Measurements from ENCODE around the gene LARP1. TPM values are rescaled to one million over a fixed set of nuclear protein-coding genes. Genes with fewer than 3 reads are reported as not detected.

Gene LARP1
- total RNA-seq, 1 experiment from 2014 or later, result 290 TPM

GRCh38 chr5:154756868-154757813 lies 2.0 kb downstream of the LARP1 start:
- H3K9me3 ChIP-seq (ENCODE audit: insufficient read depth, low read depth), result no peaks in the 10 kb centered on the region
- TF ChIP-seq EZH2 (IDR thresholded peaks at IDR 0.05; ENCODE audit: low read depth) (no peak), CTCF (conservative IDR thresholded peaks at IDR 0.05) (no peak)
- no peaks in the 10 kb centered on the region for H3K27me3 ChIP-seq (ENCODE audit: insufficient read depth, low read depth)
- ChIA-PET CTCF (no interaction called here), POLR2A (ENCODE audit: unreplicated experiment) (interaction anchor here (0.6 kb wide), 1 partner anchor 43 kb away, joined by 4 read pairs; no protein-coding TSS in a partner anchor)
- no TSS peak for BruUV-seq (replicated peaks)
- peaks cover 53% of the 10 kb centered on the region for H4K20me1 ChIP-seq (ENCODE audit: insufficient read depth)
- DNase-seq, result peak; percentile 34 to 50
- peak overlapping the region; percentile 75 for H3K27ac ChIP-seq
- no peak overlapping the region for H2AFZ ChIP-seq
- peak overlapping the region; percentile 77 for H3K4me3 ChIP-seq
- H3K9me2 ChIP-seq (ENCODE audit: insufficient read depth), result no peaks in the 10 kb centered on the region
- 0 out of 2 replicates have a peak, but pooled peaks cover 5% of the 10 kb centered on the region for H3F3A ChIP-seq (ENCODE audit: insufficient read depth, low read depth)
- H3K4me1 ChIP-seq (replicated peaks; ENCODE audit: insufficient read depth), result peaks cover 53% of the 10 kb centered on the region
- peak overlapping the region; percentile 90 for H3K4me2 ChIP-seq
- H3K79me2 ChIP-seq (ENCODE audit: low read depth), result peaks cover 80% of the 10 kb centered on the region
- no peaks in the 10 kb centered on the region for H3K36me3 ChIP-seq (ENCODE audit: low read depth)
- intact Hi-C loops (cut with micrococcal nuclease; ENCODE audit: unreplicated experiment), result loop anchor here (5.0 kb wide), 1 partner anchor 310 kb away; the partner anchor contains the start of gene SAP30L

- Histone ChIP-seq H3K4me2 (peak overlapping the region; percentile 94), H3K27me3 (ENCODE audit: insufficient read depth, low read depth) (no peaks in the 10 kb centered on the region), H3K36me3 (ENCODE audit: low read depth) (0 out of 2 replicates have a peak, but pooled peaks cover 3% of the 10 kb centered on the region), H3K79me2 (ENCODE audit: low read depth) (peaks cover 88% of the 10 kb centered on the region), H4K20me1 (ENCODE audit: insufficient read depth) (peaks cover 61% of the 10 kb centered on the region), H3F3A (ENCODE audit: insufficient read depth, low read depth) (0 out of 2 replicates have a peak, but pooled peaks cover 5% of the 10 kb centered on the region), H3K27ac (0 out of 2 replicates have a peak overlapping the region, but pooled peaks have one; percentile 3), H3K9me2 (ENCODE audit: insufficient read depth) (no peaks in the 10 kb centered on the region), H2AFZ (no peak overlapping the region), H3K4me3 (peak overlapping the region; percentile 46), H3K4me1 (replicated peaks; ENCODE audit: insufficient read depth) (peaks cover 53% of the 10 kb centered on the region), H3K9me3 (ENCODE audit: insufficient read depth, low read depth) (no peaks in the 10 kb centered on the region)
- no peak for TF ChIP-seq CTCF (conservative IDR thresholded peaks at IDR 0.05)
- TF ChIP-seq EZH2 (IDR thresholded peaks at IDR 0.05; ENCODE audit: low read depth), result no peak
- POLR2A ChIA-PET (ENCODE audit: unreplicated experiment), result interaction anchor here (0.6 kb wide), 1 partner anchor 44 kb away, joined by 5 read pairs; no protein-coding TSS in a partner anchor
- BruUV-seq (replicated peaks), result no TSS peak
- DNase-seq, result peak in 1 of 2 experiments; percentile 81
- CTCF ChIA-PET, result no interaction called here
- intact Hi-C loops (cut with micrococcal nuclease; ENCODE audit: unreplicated experiment), result loop anchor here (5.0 kb wide), 1 partner anchor 311 kb away; the partner anchor contains the start of gene SAP30L
Observed at GRCh38 chr5:154757814-154758406, 2.7 kb downstream of the LARP1 start.

- intact Hi-C loops (cut with micrococcal nuclease; ENCODE audit: unreplicated experiment), result loop anchor here (5.0 kb wide), 1 partner anchor 311 kb away; the partner anchor contains the start of gene SAP30L
- Histone ChIP-seq H3K27me3 (ENCODE audit: insufficient read depth, low read depth) (no peaks in the 10 kb centered on the region), H3K79me2 (ENCODE audit: low read depth) (peaks cover 89% of the 10 kb centered on the region), H3K9me2 (ENCODE audit: insufficient read depth) (no peaks in the 10 kb centered on the region), H4K20me1 (ENCODE audit: insufficient read depth) (peaks cover 66% of the 10 kb centered on the region), H2AFZ (no peak overlapping the region), H3K9me3 (ENCODE audit: insufficient read depth, low read depth) (no peaks in the 10 kb centered on the region), H3K36me3 (ENCODE audit: low read depth) (0 out of 2 replicates have a peak, but pooled peaks cover 5% of the 10 kb centered on the region), H3K27ac (0 out of 2 replicates have a peak overlapping the region, but pooled peaks have one; percentile 3), H3K4me3 (peak overlapping the region; percentile 46), H3K4me2 (peak overlapping the region; percentile 94), H3F3A (ENCODE audit: insufficient read depth, low read depth) (0 out of 2 replicates have a peak, but pooled peaks cover 5% of the 10 kb centered on the region), H3K4me1 (replicated peaks; ENCODE audit: insufficient read depth) (peaks cover 49% of the 10 kb centered on the region)
- ChIA-PET POLR2A (ENCODE audit: unreplicated experiment) (interaction anchor here (0.6 kb wide), 1 partner anchor 43 kb away, joined by 5 read pairs; no protein-coding TSS in a partner anchor), CTCF (no interaction called here)
- TSS peak; percentile 6 for BruUV-seq (replicated peaks)
- DNase-seq, result no peak
- TF ChIP-seq CTCF (conservative IDR thresholded peaks at IDR 0.05), result no peak
- TF ChIP-seq EZH2 (IDR thresholded peaks at IDR 0.05; ENCODE audit: low read depth), result no peak
Observed at GRCh38 chr5:154758493-154758892, 3.3 kb downstream of the LARP1 start.
